Esophagus squamous epithelium (tissue), 4 donors: ENCODE results near the gene BRMS1.
"Not testable (repeated sequence)": the region's sequence is repeated elsewhere in the genome, so short reads cannot be mapped to it uniquely, and the experiment has no call there.

Source experiments
- CTCF ChIP-seq, 6 experiments: fragments of 450-650 bp in 4 of 6; fragments of 200-600 bp in 2 of 6; sonication (generic) in 2 of 6; IDR thresholded peaks; one replicate each; pipeline ENCODE4 v1.5.1; 2016 to 2019; ENCODE audit warnings: antibody characterized with exemption in 6 of 6, mild to moderate bottlenecking in 4 of 6, moderate library complexity in 4 of 6
- POLR2A ChIP-seq, 4 donors: fragments of 450-650 bp; IDR thresholded peaks; one replicate each; pipeline ENCODE4 v1.6.1; 2017; ENCODE audit warnings: antibody characterized with exemption in 4 of 4, mild to moderate bottlenecking in 4 of 4, moderate library complexity in 3 of 4

DNA sequence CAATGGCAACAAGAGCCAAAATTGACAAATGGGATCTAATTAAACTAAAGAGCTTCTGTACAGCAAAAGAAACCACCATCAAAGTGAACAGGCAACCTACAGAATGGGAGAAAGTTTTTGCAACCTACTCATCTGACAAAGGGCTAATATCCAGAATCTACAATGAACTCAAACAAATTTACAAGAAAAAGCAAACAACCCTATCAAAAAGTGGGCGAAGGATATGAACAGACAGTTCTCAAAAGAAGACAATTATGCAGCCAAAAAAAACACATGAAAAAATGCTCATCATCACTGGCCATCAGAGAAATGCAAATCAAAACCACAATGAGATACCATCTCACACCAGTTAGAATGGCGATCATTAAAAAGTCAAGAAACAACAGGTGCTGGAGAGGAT lies 24.6 kb downstream of the BRMS1 start:
- not testable (repeated sequence) for TF ChIP-seq CTCF, POLR2A (IDR thresholded peaks at IDR 0.05)
